HEK293 (cell line): ENCODE measurements around the gene ZFP36L1.

Experiments
- CTCF ChIA-PET: fragments of 350-600 bp; formaldehyde crosslinking; extraction: SDS; loops from one replicate; lab custom pipeline; 2021; ENCODE audit warnings: antibody characterized with exemption; lab: Yijun Ruan, JAX
- POLR2A ChIA-PET: fragments of 300-600 bp; formaldehyde crosslinking; extraction: SDS; loops from one replicate; lab custom pipeline; 2020; ENCODE audit warnings: antibody characterized with exemption, inconsistent platforms; lab: Yijun Ruan, JAX
- H3K27ac ChIP-seq: fragments of 200-500 bp; sonication (Bioruptor generic); 2 replicates; pipeline ENCODE4 v1.5.1; 2014; ENCODE audit warnings: low read depth, low read length, control low read depth, inconsistent platforms; ENCODE audit errors: extremely low read depth
- H3K36me3 ChIP-seq, 2 experiments: fragments of 200-500 bp in 1 of 2; sonication (Bioruptor generic) in 1 of 2; 1 replicate in 1 of 2; 2 replicates in 1 of 2; pipeline ENCODE4 v1.5.1; 2014 to 2017; ENCODE audit warnings: inconsistent platforms in 2 of 2, low read length in 2 of 2; ENCODE audit not compliant: control insufficient read depth in 2 of 2, insufficient read depth in 1 of 2
- H3K4me1 ChIP-seq: fragments of 200-500 bp; sonication (Bioruptor generic); 2 replicates; pipeline ENCODE4 v1.5.1; 2014; ENCODE audit warnings: mild to moderate bottlenecking, low read length, inconsistent platforms; ENCODE audit not compliant: control insufficient read depth, insufficient read depth
- H3K4me3 ChIP-seq: 2 replicates; pipeline ENCODE4 v1.5.1; 2011; ENCODE audit warnings: low read depth, mild to moderate bottlenecking, control low read depth, low read length, moderate library complexity
- H3K9me3 ChIP-seq: fragments of 200-500 bp; sonication (Bioruptor generic); 2 replicates; pipeline ENCODE4 v1.5.1; 2014; ENCODE audit warnings: low read depth, low read length, inconsistent platforms; ENCODE audit not compliant: control insufficient read depth, insufficient read depth
- IKZF3 ChIP-seq: fragments of 450-650 bp; IDR thresholded peaks from 2 replicates; pipeline ENCODE4 v1.5.0; 2018; ENCODE audit warnings: missing biosample characterization, mild to moderate bottlenecking, missing genetic modification characterization, moderate library complexity
- INSM2 ChIP-seq: fragments of 450-650 bp; formaldehyde crosslinking; IDR thresholded peaks from 2 replicates; pipeline ENCODE4 v1.5.1; 2016; ENCODE audit warnings: missing biosample characterization, missing genetic modification characterization
- KLF17 ChIP-seq: fragments of 450-650 bp; formaldehyde crosslinking; IDR thresholded peaks from 2 replicates; pipeline ENCODE4 v1.5.1; 2016; ENCODE audit warnings: missing biosample characterization, missing genetic modification characterization
- PBX3 ChIP-seq: sonication (generic); formaldehyde crosslinking; IDR thresholded peaks from 2 replicates; pipeline ENCODE4 v1.8.1; 2022; ENCODE audit warnings: mild to moderate bottlenecking, moderate library complexity, missing genetic modification reagents
- SCRT2 ChIP-seq: fragments of 450-650 bp; formaldehyde crosslinking; IDR thresholded peaks from 2 replicates; pipeline ENCODE4 v1.5.1; 2016; ENCODE audit warnings: missing biosample characterization, missing genetic modification characterization
- ZNF138 ChIP-seq: fragments of 450-650 bp; formaldehyde crosslinking; IDR thresholded peaks from 2 replicates; pipeline ENCODE4 v1.5.1; 2016; ENCODE audit warnings: missing biosample characterization, missing genetic modification characterization, borderline replicate concordance
- ZNF140 ChIP-seq: fragments of 450-650 bp; formaldehyde crosslinking; IDR thresholded peaks from 2 replicates; pipeline ENCODE4 v1.5.1; 2016; ENCODE audit warnings: missing biosample characterization, missing genetic modification characterization
- ZNF16 ChIP-seq: fragments of 450-650 bp; formaldehyde crosslinking; IDR thresholded peaks from 2 replicates; pipeline ENCODE4 v1.5.1; 2016; ENCODE audit warnings: low read depth, missing biosample characterization, missing genetic modification characterization
- ZNF23 ChIP-seq: fragments of 450-650 bp; formaldehyde crosslinking; IDR thresholded peaks from 2 replicates; pipeline ENCODE4 v1.5.1; 2016; ENCODE audit warnings: missing biosample characterization, missing genetic modification characterization, borderline replicate concordance
- ZNF239 ChIP-seq: fragments of 450-650 bp; formaldehyde crosslinking; IDR thresholded peaks from 2 replicates; pipeline ENCODE4 v1.5.1; 2016; ENCODE audit warnings: missing biosample characterization, missing genetic modification characterization
- ZNF24 ChIP-seq: fragments of 450-650 bp; formaldehyde crosslinking; IDR thresholded peaks from 2 replicates; pipeline ENCODE4 v1.5.1; 2016; ENCODE audit warnings: missing biosample characterization, missing genetic modification characterization
- ZNF280D ChIP-seq: fragments of 450-650 bp; formaldehyde crosslinking; IDR thresholded peaks from 2 replicates; pipeline ENCODE4 v1.5.1; 2016; ENCODE audit warnings: missing biosample characterization, missing genetic modification characterization
- ZNF292 ChIP-seq: fragments of 450-650 bp; formaldehyde crosslinking; IDR thresholded peaks from 2 replicates; pipeline ENCODE4 v1.5.1; 2016; ENCODE audit warnings: low read depth, missing biosample characterization, missing genetic modification characterization, borderline replicate concordance
- ZNF350 ChIP-seq: fragments of 450-650 bp; formaldehyde crosslinking; IDR thresholded peaks from 2 replicates; pipeline ENCODE4 v1.5.0; 2017; ENCODE audit warnings: missing biosample characterization, mild to moderate bottlenecking, missing genetic modification characterization
- ZNF391 ChIP-seq: fragments of 450-650 bp; formaldehyde crosslinking; IDR thresholded peaks from 2 replicates; pipeline ENCODE4 v1.5.1; 2016; ENCODE audit warnings: low read depth, missing biosample characterization, missing genetic modification characterization, borderline replicate concordance
- ZNF514 ChIP-seq: fragments of 450-650 bp; formaldehyde crosslinking; IDR thresholded peaks from 2 replicates; pipeline ENCODE4 v1.5.1; 2016; ENCODE audit warnings: missing biosample characterization, missing genetic modification characterization
- ZNF529 ChIP-seq: fragments of 450-650 bp; formaldehyde crosslinking; IDR thresholded peaks from 2 replicates; pipeline ENCODE4 v1.5.1; 2017; ENCODE audit warnings: missing genetic modification characterization, missing biosample characterization; ENCODE audit not compliant: insufficient replicate concordance
- ZNF571 ChIP-seq: fragments of 450-650 bp; formaldehyde crosslinking; IDR thresholded peaks from 2 replicates; pipeline ENCODE4 v1.5.0; 2017; ENCODE audit warnings: missing biosample characterization, missing genetic modification characterization
- ZNF585B ChIP-seq: fragments of 450-650 bp; formaldehyde crosslinking; IDR thresholded peaks from 2 replicates; pipeline ENCODE4 v1.5.1; 2016; ENCODE audit warnings: missing biosample characterization, missing genetic modification characterization
- ZNF704 ChIP-seq: fragments of 450-650 bp; formaldehyde crosslinking; IDR thresholded peaks from 2 replicates; pipeline ENCODE4 v1.5.1; 2016; ENCODE audit warnings: missing biosample characterization, missing genetic modification characterization

Gene ZFP36L1

GRCh38 chr14:68790644-68791077 is 2.2 kb downstream of the ZFP36L1 start:
- CTCF ChIA-PET = interaction anchor here (1.3 kb wide), 1 partner anchor 26 kb away, joined by 4 read pairs; no protein-coding TSS in a partner anchor
- Histone ChIP-seq H3K4me3 (peak overlapping the region; percentile 65), H3K9me3 (no peaks in the 10 kb centered on the region), H3K4me1 (peaks cover 7% of the 10 kb centered on the region; the same call in 1 of the 2 replicates), H3K36me3 (peaks cover 14 to 27% of the 10 kb centered on the region in 2 experiments), H3K27ac (no peak overlapping the region; the same call in 1 of the 2 replicates)
- POLR2A ChIA-PET = no interaction called here
- no peak for TF ChIP-seq INSM2 (tag by site-specific recombination)
- peak; percentile 75 for TF ChIP-seq SCRT2 (tag by site-specific recombination)

- CTCF ChIA-PET = interaction anchor here (0.6 to 1.3 kb wide), 4 partner anchors 10 to 581 kb away, joined by 3 to 5 read pairs (median 4); no protein-coding TSS in a partner anchor
- peaks cover 7% of the 10 kb centered on the region; the same call in 1 of the 2 replicates for H3K4me1 ChIP-seq
- TF ChIP-seq ZNF239 (tag by site-specific recombination) = no peak
- no peak for TF ChIP-seq ZNF140 (tag by site-specific recombination)
- no peak for TF ChIP-seq ZNF138 (tag by site-specific recombination)
- TF ChIP-seq ZNF350 = no peak
- no peak for TF ChIP-seq ZNF24 (tag by site-specific recombination)
- no peak for TF ChIP-seq ZNF571 (tag by site-specific recombination)
- no peak for TF ChIP-seq ZNF704 (tag by site-specific recombination)
- no peak for TF ChIP-seq ZNF16
Measured at GRCh38 chr14:68789821-68790643, 2.8 kb downstream of the ZFP36L1 start.

GRCh38 chr14:68788996-68789820 is 3.7 kb downstream of the ZFP36L1 start:
- ChIA-PET POLR2A (no interaction called here), CTCF (interaction anchor here (0.6 to 1.3 kb wide), 5 partner anchors 9 to 580 kb away, joined by 3 to 5 read pairs (median 3); no protein-coding TSS in a partner anchor)
- Histone ChIP-seq H3K4me1 (peaks cover 7% of the 10 kb centered on the region; the same call in 1 of the 2 replicates), H3K9me3 (no peaks in the 10 kb centered on the region), H3K27ac (0 out of 2 replicates have a peak overlapping the region, but pooled peaks have one; percentile 11), H3K4me3 (no peak overlapping the region), H3K36me3 (peaks cover 14 to 27% of the 10 kb centered on the region in 2 experiments)
- TF ChIP-seq ZNF280D (tag by site-specific recombination) (no peak), ZNF292 (tag by site-specific recombination) (no peak), ZNF391 (no peak), IKZF3 (tag by site-specific recombination) (no peak), ZNF529 (tag by site-specific recombination) (no peak), ZNF585B (tag by site-specific recombination) (no peak), ZNF514 (tag by site-specific recombination) (no peak), KLF17 (tag by site-specific recombination) (0 out of 2 replicates have a peak, but pooled peaks have one; percentile 22), ZNF23 (tag by site-specific recombination) (no peak), PBX3 (CRISPR knock-in tag) (no peak)

More at GRCh38 chr14:68789821-68790643, 2.8 kb downstream of the ZFP36L1 start:
- Histone ChIP-seq H3K27ac (0 out of 2 replicates have a peak overlapping the region, but pooled peaks have one; percentile 11), H3K4me3 (no peak overlapping the region), H3K9me3 (no peaks in the 10 kb centered on the region), H3K36me3 (peaks cover 14 to 27% of the 10 kb centered on the region in 2 experiments)
- POLR2A ChIA-PET = no interaction called here
